HEK293T (cell line): ENCODE data around the gene FEV.

Experiments used
- BHLHE40 ChIP-seq: fragments of 450-650 bp; IDR thresholded peaks from 2 replicates; pipeline ENCODE4 v1.6.1; 2016; ENCODE audit warnings: mild to moderate bottlenecking, moderate library complexity, borderline replicate concordance
- CTBP1 ChIP-seq: fragments of 450-650 bp; IDR thresholded peaks from 2 replicates; pipeline ENCODE4 v1.6.1; 2016; ENCODE audit warnings: borderline replicate concordance
- ELF4 ChIP-seq: fragments of 450-650 bp; IDR thresholded peaks from 2 replicates; pipeline ENCODE4 v1.6.1; 2017; ENCODE audit warnings: antibody characterized with exemption
- FOXM1 ChIP-seq: fragments of 450-650 bp; IDR thresholded peaks from 2 replicates; pipeline ENCODE4 v1.6.1; 2017; ENCODE audit warnings: mild to moderate bottlenecking, borderline replicate concordance
- LEF1 ChIP-seq: fragments of 450-650 bp; IDR thresholded peaks from 2 replicates; pipeline ENCODE4 v1.6.1; 2017; ENCODE audit warnings: mild to moderate bottlenecking, borderline replicate concordance
- SP1 ChIP-seq: fragments of 450-650 bp; IDR thresholded peaks from 2 replicates; pipeline ENCODE4 v1.6.1; 2017
- SUZ12 ChIP-seq: fragments of 450-650 bp; IDR thresholded peaks from 2 replicates; pipeline ENCODE4 v1.6.1; 2016; ENCODE audit warnings: mild to moderate bottlenecking
- ZNF384 ChIP-seq: fragments of 450-650 bp; IDR thresholded peaks from 2 replicates; pipeline ENCODE4 v1.6.1; 2016

- no peak for TF ChIP-seq CTBP1
- TF ChIP-seq ZNF384, result no peak
- TF ChIP-seq SUZ12, result no peak
- no peak for TF ChIP-seq FOXM1
- no peak for TF ChIP-seq SP1
- no peak for TF ChIP-seq BHLHE40
- no peak for TF ChIP-seq ELF4
- TF ChIP-seq LEF1, result no peak
These were observed 7.8 kb upstream of the FEV start for GRCh38 chr2:218992703-218993344.
